Pancreas (tissue), 10 donors: Measurements from ENCODE around the gene MELK. TPM values are rescaled to one million over a fixed set of nuclear protein-coding genes. Genes with fewer than 3 reads are reported as not detected.
A peak's percentile ranks its signal among the peaks of the same experiment; 100 is the strongest.

Experiments
- ATAC-seq, 4 donors: fragments of 200-7000 bp; cut with Tn5 transposase; one replicate each; pipeline versions ENCODE4 v1.8.0 to v1.9.1; 2020; ENCODE audit warnings: mild to moderate bottlenecking in 4 of 4, moderate library complexity in 4 of 4
- DNase-seq, 6 donors: peaks; one replicate each; pipeline ENCODE4 v3.0.0-alpha.2; 2020
- FAIRE-seq: peaks from 2 replicates; lab custom pipeline; 2012; peaks lifted over from hg19 to GRCh38; lab: Jason Lieb, UNC
- H3K27ac ChIP-seq, 4 donors: fragments of 200-600 bp; sonication (generic); 1 replicate in 3 of 4; 2 replicates in 1 of 4; pipeline versions ENCODE4 v1.5.0 to v1.8.0; 2020
- H3K27me3 ChIP-seq, 4 donors: fragments of 200-600 bp; one replicate each; pipeline ENCODE4 v1.8.0; 2021
- H3K36me3 ChIP-seq, 3 donors: fragments of 200-600 bp; sonication (generic) in 1 of 3; one replicate each; pipeline versions ENCODE4 v1.5.0 to v1.8.0; 2020 to 2021
- H3K4me1 ChIP-seq, 3 donors: fragments of 200-600 bp; one replicate each; pipeline ENCODE4 v1.8.0; 2021
- H3K4me3 ChIP-seq, 4 donors: fragments of 200-600 bp; sonication (generic) in 2 of 4; one replicate each; pipeline versions ENCODE4 v1.5.0 to v1.8.0; 2020 to 2021
- H3K9me3 ChIP-seq, 4 donors: fragments of 200-600 bp; one replicate each; pipeline ENCODE4 v1.8.0; 2021
- CTCF ChIP-seq, 4 donors: fragments of 200-600 bp; sonication (generic) in 3 of 4; IDR thresholded peaks; one replicate each; pipeline versions ENCODE4 v1.5.0 to v1.8.0; 2021; ENCODE audit warnings: antibody characterized with exemption in 4 of 4
- WGBS, 2 donors: extraction: QIAGEN DNeasy Blood & Tissue Kit; methylation state at CpG; one replicate each; pipeline ENCODE4 v1.1.7; 2013; 5-methylcytosine and 5-hydroxymethylcytosine counted together
- intact Hi-C, 3 donors: fragments of 100-400 bp; cut with DNase I; formaldehyde crosslinking; loops; one replicate each; pipeline versions ENCODE4 v1.11.1 to v1.14.2; 2022
- polyA plus RNA-seq, 2 donors: library from polyadenylated mRNA; stranded (reverse); fragments of 200-250 nt; gene quantifications; one replicate each; pipeline ENCODE4 v1.2.3, GENCODE V29; 2013
- total RNA-seq, 6 donors: library from RNA; stranded (reverse); fragmentation: NEBNext Ultra II Directional in 4 of 6; extraction: Animal tissue kit (Norgen Biotek cat#: 25700) in 4 of 6; gene quantifications; one replicate each; pipeline versions ENCODE4 v1.2.1 to v1.2.4, GENCODE V29; 2021 to 2023
- donor health status: healthy with polysubstance abuse.
- donor health status: DM: no; HTN: no; CAD: no; lungs with moderate emphysema.
- donor health status: DM: no; HTN: no; CAD: no.
- donor health status: control.
- donor health status: control.
- donor health status: Bipolar disorder and iron deficiency.
- donor health status: DM: yes; HTN: yes; CAD: no.
- donor health status: DM: no; HTN: no; CAD: no.
- donor health status: DM: no; HTN: no; CAD: no.
- donor health status: DM: yes; HTN: yes; CAD: no.

The MELK gene
- total and polyA plus RNA-seq, 8 donors, result 0.08 to 0.75 (median 0.30) TPM

DNA sequence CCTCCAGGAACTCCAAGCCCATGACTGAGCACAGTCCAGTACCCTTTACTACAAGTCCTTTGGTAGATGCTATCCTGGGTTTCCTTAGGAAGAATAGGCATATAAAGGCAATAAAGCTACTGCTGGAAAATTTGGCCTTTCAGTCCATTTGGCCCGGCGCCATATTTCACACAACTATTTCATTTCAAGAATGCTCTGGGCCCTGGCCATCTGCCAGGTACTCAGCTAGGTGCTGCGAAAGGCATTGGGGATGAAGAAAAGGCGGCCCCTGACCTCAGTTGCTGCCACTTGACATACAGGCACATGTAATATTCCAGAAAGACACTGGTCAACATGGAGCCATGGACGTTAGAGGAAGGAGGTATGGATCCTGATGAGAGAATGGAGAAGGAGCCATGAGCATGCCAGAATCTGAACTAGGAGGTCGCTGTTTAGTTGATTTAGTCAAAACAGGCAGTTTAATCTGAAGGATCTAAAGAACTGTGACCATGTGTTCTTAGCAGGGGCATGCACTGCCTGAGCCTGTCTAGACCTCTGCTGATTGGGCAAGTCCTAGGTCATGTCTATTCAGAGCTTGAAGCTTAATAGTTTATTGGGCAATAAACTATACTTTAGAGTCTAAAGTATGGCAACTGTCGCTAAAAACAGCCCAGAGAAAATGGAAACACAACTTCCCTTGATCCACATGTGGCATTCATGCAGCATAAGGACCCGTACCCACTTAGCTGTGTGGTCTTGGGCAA lies 149.3 kb downstream of the MELK start:
- 61 to 62% methylated on average over 8 of the region's 8 CpGs for WGBS, 2 donors
- H3K27me3 ChIP-seq, result no peaks in the 10 kb centered on the region
- no peak for ATAC-seq
- H3K27ac ChIP-seq, result no peak overlapping the region
- no peaks in the 10 kb centered on the region for H3K4me1 ChIP-seq
- H3K4me3 ChIP-seq, result no peak overlapping the region
- peak in 2 of 6 donors; percentile 24 to 58 for DNase-seq
- no peaks in the 10 kb centered on the region for H3K36me3 ChIP-seq
- FAIRE-seq, result no peak
- no peaks in the 10 kb centered on the region for H3K9me3 ChIP-seq
- intact Hi-C loops, result no loop called here
- TF ChIP-seq CTCF (IDR thresholded peaks at IDR 0.05), result no peak

- TF ChIP-seq CTCF (IDR thresholded peaks at IDR 0.05), result no peak
- H3K27ac ChIP-seq, result no peak overlapping the region
- DNase-seq, result no peak
- H3K4me3 ChIP-seq, result no peak overlapping the region
- intact Hi-C loops, result no loop called here
- H3K36me3 ChIP-seq, result no peaks in the 10 kb centered on the region
- H3K4me1 ChIP-seq, result no peaks in the 10 kb centered on the region
- H3K27me3 ChIP-seq, result no peaks in the 10 kb centered on the region
- no peak for FAIRE-seq
- WGBS, 2 donors, result 40 to 43% methylated on average over 3 of the region's 3 CpGs
- no peaks in the 10 kb centered on the region for H3K9me3 ChIP-seq
- ATAC-seq, result no peak
Measured at GRCh38 chr9:36725777-36726356, 153.2 kb downstream of the MELK start.

Other genes with a start within 250 kb of the MELK start
- 10 to 100 TPM; 17.0 to 39.4 (median 19.9) TPM for gene RNF38, start 172.6 kb upstream of the MELK start, total RNA-seq
- 10 to 100 TPM in 1 of 2 donors, 1 to 10 TPM in 1; 4.4 to 10.8 TPM for gene RNF38, start 172.6 kb upstream of the MELK start, polyA plus RNA-seq